HG03439 (cell line): Measurements from ENCODE around the gene QSOX1.
"Not testable (repeated sequence)": the region's sequence is repeated elsewhere in the genome, so short reads cannot be mapped to it uniquely, and the experiment has no call there.

Source experiments
- ATAC-seq: cut with Tn5 transposase; IDR thresholded peaks from one replicate; pipeline ENCODE4 v1.9.1; 2021; ENCODE audit warnings: mild to moderate bottlenecking, moderate library complexity; ENCODE audit not compliant: unreplicated experiment

QSOX1 gene

GRCh38 chr1:180188091-180188506, 33.4 kb downstream of the QSOX1 start:
- ATAC-seq: no peak

DNA sequence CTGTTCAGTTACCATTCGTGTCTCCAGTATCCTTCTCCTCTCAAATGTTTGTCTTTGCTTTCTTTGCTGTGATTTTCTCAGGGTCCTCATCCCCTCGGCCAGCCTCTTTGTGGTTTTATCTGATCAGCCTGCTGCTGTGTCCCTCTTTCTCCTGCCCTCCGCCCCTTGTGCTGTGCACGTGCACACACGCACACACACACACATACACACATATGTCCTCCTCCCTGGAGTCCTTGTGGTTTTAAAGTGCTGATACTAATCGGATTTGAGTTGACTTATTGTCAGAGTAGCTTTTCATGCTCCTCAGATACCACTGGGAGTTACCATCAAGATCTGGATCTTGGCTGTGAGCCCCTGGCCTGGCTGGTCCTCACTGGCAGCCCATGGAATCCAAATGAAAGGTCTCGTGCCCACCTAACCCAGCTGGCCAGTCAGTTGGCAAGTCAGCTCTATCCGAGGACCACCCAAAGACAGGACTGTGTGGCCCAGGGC, 34.1 kb downstream of the QSOX1 start:
- ATAC-seq: no peak

- no peak for ATAC-seq
These were observed 35.4 kb downstream of the QSOX1 start for GRCh38 chr1:180190091-180190490.

DNA sequence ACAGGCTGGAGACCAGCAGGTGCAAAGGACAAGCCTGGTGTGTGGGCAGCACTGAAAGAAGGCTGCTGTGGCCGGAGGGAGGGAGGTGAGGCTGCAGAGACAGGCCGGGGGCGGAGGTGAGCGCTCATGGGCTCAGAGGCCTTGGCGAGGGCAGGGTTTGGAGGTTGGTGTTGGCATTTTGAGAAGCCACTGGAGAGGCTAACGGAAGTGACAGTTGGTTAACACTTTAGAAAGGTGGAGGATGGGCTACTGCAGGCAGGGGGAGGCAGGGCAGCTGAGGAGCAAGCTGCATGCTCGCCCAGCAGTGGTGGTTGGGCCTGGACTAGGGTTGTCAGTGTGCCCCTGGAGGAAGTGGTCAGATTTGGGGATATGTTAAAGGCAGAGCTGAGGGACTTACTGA, 37.5 kb downstream of the QSOX1 start:
- no peak for ATAC-seq

- ATAC-seq: no peak
These were observed 38.7 kb downstream of the QSOX1 start for GRCh38 chr1:180193141-180194047.

- ATAC-seq: no peak
These were observed 39.4 kb downstream of the QSOX1 start for GRCh38 chr1:180194048-180194425.

DNA sequence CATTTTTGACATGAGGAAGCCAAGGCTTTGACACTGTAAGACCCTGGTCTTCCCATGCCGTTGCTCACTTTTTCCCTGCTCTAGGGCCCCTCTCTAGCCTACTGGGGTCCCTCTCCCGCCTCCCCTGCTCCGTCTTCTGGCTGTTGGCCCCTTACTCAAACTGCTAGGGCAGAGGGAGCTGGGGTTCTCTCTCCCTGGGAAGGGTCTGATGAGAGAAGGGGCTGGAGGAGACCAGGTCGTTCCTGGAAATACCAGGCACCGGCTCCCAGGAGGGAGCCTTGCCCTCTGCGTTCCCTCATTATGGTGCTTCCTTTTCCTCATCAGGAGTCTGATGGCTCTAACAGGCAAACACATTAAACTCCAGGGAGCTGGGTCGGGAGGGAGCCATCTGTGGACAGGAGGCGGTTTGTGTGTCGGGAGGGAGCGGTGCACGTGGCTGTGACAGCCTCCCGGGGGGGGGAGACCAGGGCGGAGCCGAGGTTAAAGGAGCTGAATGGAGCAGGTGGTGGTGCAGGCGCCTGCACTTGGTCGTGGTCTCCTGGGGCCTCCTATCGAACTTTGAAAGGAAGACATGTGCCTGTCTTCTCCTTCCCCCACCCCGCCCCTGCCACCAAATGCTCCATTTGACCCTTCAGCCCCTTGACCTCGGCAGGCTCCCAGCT, 40.0 kb downstream of the QSOX1 start:
- ATAC-seq: no peak

DNA sequence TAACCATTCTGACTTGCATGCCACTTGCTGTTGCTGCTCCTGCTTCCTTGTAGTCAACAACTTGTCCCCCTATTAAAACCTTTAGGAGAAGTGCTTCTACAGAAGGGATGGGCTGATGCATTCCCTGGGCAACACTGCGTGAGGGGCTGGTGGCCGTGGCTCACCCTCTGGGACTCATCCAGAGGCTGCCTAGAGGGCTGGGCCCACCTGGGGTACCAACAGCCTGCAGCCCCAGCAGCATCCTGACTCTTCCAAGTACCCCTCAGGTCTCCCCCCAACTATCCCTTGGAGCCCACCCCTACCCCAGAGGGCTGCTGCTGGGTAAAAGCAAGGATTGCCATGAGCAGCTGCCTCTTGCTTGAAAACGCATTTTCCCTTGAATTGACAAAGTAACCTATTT, 40.7 kb downstream of the QSOX1 start:
- ATAC-seq: no peak

- no peak for ATAC-seq
These were observed 41.2 kb downstream of the QSOX1 start for GRCh38 chr1:180195916-180196315.

- no peak for ATAC-seq
These were observed 41.9 kb downstream of the QSOX1 start for GRCh38 chr1:180196436-180197003.

GRCh38 chr1:180197231-180197630, 42.6 kb downstream of the QSOX1 start:
- ATAC-seq: no peak

GRCh38 chr1:180198196-180198595, 43.5 kb downstream of the QSOX1 start:
- ATAC-seq: no peak

DNA sequence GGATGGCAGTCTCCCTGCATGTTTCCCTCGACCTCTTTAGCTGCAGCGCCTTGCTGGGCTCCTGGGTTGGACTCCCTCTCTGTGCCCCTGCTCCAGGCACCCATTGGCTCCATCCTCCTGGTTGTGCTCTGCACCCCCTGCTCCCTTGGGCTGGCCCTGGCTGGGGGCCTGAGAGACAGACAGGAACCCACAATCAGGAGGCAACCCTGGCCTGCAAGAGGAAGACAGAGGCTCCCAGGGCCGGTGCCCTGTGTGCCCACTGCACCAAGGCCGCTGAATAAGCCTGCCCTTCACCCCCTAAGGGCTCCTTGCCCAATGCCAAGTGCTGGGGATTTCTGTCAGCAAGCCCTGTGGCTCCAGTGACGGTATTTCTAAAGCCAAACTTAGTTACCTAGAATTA, 43.9 kb downstream of the QSOX1 start:
- no peak for ATAC-seq

- no peak for ATAC-seq
These were observed 44.3 kb downstream of the QSOX1 start for GRCh38 chr1:180199018-180199417.

- no peak for ATAC-seq
These were observed 47.0 kb downstream of the QSOX1 start for GRCh38 chr1:180201451-180202200.

DNA sequence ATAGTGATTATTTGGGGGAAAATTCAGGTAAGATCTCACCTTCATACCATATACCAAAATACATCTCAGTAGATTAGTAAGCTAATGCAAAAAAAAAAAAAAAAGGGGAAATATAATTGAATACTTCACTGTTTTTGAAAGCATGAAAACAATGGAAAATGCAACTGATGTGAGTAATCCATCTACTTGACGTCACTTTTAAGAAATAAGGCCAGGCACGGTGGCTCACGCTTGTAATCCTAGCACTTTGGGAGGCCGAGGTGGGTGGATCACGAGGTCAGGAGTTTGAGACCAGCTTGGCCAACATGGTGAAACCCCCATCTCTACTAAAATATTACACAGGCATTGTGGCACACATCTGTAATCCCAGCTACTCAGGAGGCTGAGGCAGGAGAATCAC, 47.9 kb downstream of the QSOX1 start:
- ATAC-seq: not testable (repeated sequence)

GRCh38 chr1:180204231-180204630, 49.6 kb downstream of the QSOX1 start:
- no peak for ATAC-seq

DNA sequence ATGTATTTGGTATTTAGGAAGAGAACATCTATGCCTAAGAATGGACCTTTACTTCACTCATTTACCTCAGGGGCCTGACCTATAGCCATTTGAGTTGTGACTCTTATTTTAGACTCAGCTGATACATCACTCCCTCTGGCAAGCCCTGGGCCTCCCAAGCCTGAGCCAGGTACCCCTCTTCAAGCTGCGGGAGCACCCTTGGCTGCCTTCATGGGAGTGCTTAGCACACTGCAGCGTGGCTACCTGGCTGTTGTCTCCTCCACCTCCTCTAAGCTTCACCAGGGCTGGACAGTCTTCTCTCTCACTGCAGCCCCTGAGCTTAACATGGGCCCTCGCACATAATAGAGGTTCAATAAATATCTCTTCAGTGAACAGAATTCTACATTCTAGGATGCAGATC, 51.9 kb downstream of the QSOX1 start:
- no peak for ATAC-seq

- ATAC-seq: no peak
These were observed 53.6 kb downstream of the QSOX1 start for GRCh38 chr1:180208264-180208663.

DNA sequence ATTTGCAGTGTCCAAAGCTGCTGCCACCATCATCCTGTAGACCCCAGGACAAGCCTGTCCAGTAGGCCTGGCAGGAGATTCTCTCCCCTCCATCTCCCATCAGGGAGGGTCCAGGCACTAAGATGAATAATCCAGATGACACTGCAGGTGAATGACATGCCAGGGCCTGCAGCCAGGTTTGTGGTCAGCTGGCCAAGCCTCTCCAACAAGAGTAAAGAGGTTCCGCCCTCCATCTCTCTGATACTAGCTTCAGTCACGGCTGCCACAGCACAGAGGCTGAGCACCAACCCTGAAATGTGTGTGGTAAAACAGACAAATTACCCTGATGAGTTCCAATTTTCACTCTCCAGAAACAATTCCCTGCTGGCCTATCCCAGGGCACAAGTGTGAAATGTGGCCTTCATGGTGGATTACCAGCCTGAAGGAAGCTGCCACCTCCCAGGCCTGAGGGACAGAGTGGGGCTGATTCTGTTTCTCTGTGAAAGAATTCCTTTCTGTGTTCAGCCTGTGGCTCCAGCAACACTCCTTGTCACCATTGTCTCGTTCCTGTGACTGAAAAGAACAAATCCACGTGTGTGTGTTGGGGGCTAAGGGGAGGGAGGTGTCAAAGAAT, 55.4 kb downstream of the QSOX1 start:
- ATAC-seq: no peak
